ENCODE measurements around the gene LGALS7.
"Not testable (repeated sequence)": the region's sequence is repeated elsewhere in the genome, so short reads cannot be mapped to it uniquely, and the experiment has no call there.

LGALS7 gene

DNA sequence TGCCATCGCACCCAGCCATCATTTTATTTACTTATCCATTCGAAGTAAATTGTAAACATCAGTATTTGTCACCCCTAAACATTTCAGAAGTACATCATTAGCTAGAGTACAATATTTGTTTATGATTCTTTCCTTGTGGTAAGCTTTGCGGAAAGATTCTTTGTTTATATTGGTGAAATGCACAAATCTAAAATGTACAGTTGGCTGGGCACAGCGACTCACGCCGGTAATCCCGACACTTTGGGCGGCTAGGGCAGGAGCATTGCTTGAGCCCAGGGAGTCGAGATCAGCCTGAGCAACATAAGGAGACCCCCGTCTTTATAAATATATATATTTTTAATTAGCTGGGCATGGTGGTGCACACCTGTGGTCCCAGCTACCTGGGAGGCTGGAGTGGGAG is 25.8 kb upstream of the LGALS7 start:
- no peak for DNase-seq

DNA sequence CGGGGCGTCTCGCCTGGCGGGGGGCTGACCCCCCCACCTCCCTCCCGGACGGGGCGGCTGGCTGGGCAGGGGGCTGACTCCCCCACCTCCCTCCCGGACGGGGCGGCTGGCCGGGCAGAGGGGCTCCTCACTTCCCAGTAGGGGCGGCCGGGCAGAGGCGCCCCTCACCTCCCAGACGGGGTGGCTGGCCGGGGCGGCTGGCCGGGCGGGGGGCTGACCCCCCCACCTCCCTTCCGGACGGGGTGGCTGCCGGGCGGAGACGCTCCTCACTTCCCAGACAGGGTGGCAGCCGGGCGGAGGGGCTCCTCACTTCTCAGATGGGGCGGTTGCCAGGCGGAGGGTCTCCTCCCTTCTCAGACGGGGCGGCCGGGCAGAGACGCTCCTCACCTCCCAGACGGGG is 24.5 kb upstream of the LGALS7 start:
- not testable (repeated sequence) for DNase-seq

DNA sequence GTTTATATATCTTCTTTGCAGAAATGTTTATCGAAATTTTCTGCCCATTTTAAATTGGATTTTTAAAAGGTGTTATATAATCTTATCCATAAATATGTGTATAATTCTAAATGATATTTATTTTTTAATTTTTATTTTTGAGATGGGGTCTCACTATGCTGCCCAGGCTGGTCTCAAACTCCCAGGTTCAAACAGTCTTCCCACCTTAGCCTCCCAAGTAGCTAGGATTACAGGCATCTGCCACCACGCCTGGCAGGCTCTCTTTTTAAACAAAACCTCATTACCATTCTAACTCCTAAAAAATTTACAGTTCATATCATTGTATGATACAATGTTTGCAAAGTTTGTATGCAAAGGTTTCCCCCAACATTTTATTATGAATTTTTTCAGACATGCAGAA is 22.8 kb upstream of the LGALS7 start:
- DNase-seq, result no peak

DNA sequence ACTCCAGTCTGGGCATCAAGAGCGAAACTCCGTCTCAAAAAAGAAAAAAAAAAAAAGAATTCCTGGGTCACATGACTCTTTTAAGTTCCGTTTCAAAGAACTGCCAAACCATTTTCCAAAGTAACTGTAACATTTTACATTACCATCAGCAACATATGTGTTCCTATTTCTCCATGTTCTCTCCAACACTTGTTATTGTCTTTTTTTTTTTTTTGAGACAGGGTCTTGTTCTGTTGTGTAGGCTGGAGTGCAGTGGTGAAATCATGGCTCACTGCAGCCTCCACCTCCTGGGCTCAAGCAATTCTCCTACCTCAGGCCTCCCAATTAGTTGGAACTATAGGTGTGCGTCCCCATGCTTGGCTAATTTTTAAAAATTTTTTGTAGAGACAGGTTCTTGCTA is 22.2 kb upstream of the LGALS7 start:
- no peak for DNase-seq

DNA sequence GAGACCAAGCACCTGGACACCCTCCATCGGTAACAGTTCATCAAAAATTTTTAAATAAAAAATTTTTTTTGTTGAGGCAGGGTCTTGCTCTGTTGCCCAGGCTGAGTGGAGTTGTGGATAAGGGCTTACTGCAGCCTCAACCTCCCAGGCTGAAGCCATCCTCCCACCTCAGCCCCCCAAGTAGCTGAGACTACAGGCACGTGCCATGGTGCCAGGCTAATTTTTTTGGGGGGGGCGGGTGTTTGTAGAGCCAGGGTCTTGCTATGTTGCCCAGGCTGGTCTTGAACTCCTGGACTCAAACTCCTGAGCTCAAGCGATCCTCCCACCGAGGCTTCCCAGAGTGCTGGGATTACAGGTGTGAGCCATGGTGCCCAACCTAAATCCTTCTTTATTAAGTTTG is 20.4 kb upstream of the LGALS7 start:
- no peak for DNase-seq

DNA sequence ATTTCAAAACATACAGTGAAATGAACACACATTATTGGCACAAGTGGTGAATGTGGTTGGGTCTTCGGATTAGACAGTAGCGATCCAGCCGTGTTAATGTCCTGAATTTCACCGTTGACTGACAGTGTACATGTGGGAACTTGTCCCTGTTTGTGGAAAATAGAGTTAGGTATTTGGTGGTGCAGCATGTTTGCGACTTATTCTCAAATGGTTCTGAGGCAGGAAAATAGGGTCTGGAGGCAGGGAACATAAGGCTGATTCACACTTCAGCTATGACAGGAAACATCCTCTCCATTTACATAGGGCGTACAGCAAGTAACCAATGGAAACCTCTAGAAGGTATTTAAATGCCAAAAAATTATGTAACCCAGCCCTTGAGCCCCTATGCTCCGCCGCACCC is 19.9 kb upstream of the LGALS7 start:
- no peak for DNase-seq

DNA sequence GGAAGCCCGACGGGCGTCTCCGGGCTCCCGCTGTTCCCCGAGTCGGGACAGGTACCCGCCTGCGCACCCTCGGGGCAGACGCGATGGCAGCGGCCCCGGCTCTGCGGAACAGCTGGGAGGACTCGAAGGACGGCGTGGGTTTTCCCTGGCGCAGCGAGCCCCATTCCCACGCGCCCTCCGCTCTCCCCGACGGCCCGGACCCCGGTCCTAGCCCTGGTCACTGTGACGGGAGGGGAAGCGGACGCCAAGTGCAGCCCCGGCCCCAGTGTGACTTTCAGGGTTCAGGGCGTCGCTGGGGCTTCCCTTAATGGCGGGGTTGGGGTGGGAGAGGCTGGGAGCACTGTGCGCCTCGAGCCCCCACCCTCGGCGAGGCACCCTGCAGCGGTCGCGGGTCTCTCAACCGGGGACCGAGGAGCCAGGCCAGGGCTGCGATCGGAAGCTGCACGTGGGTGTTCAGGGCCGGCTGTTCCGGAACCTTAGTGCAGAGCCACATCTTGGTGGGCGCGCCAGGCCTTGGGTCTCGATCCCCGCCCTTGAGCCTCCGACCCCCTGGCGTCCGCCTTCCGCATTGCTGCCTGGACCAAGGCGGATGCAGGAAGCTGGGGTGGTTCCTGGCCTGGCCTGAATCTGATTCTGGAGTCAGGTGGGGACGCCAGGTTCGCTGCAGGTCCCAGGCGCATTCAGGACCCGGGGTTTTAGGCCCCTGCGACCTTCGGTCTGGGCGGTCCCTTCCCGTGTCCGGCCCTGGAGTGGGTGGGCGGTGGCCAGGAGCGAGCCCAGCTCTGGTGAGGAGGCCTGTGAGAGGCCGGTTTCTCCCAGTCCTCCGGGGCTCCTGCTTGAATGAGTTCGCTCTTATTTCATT is 19.2 kb upstream of the LGALS7 start:
- peak; percentile 4 to 27 for DNase-seq

DNA sequence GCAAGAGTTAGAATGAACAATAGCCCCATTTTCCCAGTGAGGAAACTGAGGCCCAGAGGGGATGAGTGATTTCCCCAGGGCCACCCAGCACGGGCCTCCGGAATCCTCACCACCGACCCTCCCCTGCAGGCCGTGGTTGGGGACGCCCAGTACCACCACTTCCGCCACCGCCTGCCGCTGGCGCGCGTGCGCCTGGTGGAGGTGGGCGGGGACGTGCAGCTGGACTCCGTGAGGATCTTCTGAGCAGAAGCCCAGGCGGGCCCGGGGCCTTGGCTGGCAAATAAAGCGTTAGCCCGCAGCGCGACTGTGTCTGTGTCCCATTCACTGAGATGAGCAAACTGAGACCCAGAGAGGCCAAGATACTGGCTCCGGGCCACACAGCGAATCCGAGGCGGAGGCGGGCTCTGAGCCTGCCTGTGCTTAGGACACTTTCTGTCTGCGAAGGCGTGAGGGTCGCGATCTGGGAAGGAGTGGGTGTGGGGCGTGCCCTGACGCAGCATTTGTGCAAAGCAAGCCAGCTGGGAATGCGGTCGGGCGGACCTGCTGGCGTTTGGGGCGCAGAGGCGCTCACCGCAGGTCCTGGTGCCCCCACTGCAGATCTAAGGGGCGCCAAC is 18.2 kb upstream of the LGALS7 start:
- DNase-seq, result not testable (repeated sequence)

DNA sequence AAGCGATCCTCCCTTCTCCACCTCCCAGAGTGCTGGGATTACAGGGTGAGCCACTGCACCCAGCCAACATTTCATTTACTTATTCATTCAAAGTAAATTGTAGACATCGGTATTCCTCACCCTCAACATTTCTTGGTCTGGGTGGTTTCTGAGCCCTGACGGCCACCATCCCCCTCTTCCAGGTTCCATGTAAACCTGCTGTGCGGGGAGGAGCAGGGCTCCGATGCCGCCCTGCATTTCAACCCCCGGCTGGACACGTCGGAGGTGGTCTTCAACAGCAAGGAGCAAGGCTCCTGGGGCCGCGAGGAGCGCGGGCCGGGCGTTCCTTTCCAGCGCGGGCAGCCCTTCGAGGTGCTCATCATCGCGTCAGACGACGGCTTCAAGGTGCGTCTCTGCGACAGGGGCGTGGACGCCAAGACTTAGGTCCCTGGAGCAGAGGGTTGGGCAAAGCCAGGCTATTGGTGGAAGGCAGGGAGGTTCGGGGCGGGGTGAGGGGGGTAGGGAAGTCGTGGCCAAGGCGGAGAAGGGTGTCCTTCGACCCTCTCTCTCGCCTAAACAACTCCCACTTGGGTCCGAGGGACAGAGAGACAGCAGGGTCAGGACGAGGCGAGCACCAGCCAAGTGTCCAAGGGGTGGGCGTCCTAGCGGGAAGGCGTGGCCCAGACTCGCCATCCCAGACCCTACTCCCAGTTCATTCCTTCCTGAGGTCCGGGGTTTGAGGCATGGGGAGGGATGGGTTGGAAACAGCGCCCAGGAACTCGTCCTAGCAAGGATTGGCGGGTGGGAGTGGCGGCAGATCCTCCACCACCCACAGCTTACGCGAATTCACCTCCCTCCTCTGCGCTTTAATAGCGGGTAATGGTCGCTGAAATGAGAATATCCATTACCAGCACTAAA is 17.4 kb upstream of the LGALS7 start:
- not testable (repeated sequence) for DNase-seq

DNA sequence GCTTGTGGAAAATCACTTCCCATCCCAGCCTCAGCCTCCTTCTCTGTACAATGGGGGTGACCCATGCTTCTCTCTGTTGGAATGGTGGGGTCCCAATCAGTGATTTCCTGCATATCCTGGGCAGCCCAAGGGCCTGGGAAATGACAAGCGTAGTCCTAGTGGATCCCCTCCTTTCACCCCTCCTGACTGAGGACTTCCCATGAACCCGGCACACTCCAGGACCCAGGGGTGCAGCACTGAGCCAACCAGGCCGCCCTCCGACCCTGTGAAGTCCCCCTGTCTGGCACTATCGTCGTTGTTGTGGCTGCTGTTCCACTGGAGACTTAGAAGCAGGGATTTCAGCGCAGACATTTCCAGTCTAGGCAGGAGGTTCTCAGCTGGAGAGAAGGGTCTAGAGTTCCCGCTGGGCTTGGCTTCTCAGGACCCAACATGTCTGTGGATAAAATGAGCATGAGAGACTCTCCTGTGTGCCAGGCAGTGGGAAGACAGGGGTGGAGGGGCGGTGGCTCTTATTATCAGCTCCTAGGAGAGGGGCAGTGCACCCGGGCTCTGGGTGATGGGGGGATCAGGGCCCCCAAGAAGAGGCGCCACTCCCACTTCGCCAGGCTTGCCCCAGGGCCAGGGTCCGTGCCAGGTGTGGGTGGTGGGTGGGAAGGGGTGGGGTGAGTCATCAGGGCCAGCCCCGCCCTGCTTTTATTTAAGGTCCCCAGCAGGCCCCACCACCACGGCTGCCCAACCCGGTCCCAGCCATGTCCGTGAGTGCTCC is 15.3 kb upstream of the LGALS7 start, which contains the start of gene LGALS7B:
LGALS7B (plus strand) TSS at position 723 of the 766 bp plus-strand sequence; CDS start at position 750, 27 bp downstream.
- no peak for DNase-seq

DNA sequence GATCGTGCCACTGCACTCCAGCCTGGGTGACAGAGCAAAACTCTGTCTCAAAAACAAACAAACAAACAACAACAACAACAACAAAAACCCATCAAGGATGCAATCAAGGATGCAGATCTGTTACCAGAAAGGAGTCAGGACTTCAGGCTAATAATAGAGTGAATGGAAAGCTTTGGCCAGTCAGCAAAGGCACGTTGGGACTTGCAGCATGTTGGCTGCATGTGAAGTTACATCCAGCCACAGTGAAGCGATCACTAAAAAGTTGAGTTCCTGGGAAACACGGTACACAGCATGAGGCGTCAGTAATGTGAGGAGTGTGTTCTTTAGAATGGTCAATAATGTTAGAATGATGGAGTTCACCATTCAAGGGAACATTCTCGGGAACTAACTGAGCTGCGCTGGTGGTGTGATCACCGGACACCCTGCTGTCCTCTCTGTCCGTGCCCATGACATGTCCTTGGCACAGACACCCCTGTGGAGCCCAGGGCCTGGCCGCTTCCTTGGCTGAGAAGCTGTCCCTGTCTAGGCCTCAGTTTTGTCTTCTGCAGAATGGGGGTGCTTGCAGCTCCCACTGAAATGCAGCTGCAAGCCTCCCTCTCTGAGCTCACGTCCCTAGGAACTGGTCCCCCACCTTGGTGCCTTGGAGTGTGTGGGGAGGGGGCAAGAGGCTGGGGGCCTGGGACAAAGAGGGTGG is 13.4 kb upstream of the LGALS7 start:
- DNase-seq, result no peak

DNA sequence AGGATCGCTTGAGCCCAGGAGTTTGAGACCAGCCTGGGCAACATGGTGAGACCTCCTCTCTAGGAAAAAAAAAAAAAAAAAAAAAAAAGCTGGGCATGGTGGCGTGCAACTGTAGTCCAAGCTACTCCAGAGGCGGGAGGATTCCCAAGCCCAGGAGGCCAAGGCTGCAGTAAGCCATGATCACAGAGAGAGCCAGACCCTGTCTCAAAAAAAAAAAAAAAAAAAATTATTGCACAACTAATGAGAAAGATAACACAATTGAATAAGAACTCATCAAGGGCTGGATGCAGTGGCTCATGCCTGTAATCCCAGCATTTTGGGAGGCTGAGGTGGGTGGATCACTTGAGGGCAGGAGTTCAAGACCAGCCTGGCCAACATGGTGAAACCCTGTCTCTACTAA is 12.7 kb upstream of the LGALS7 start:
- DNase-seq, result not testable (repeated sequence)

DNA sequence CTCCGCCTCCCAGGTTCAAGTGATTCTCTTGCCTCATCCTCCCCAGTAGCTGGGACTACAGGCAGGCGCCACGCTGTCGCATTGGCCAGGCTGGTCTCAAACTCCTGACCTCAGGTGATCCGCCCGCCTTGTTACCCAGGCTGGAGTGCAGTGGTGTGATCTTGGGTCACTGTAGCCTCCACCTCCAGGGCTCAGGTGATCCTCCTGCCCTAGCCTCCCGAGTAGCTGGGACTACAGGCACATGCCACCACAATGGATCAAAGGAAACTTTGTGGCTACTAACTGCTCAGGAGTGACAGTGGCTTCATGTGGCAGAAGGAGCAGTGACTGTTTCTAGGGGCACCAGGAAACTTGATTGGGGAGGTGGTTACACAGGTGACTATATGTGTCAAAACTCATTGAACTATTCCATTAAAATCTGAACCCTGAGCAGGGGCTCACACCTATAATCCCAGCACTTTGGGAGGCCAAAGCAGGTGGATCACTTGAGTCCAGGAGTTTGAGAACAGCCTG is 11.9 kb upstream of the LGALS7 start:
- no peak for DNase-seq

DNA sequence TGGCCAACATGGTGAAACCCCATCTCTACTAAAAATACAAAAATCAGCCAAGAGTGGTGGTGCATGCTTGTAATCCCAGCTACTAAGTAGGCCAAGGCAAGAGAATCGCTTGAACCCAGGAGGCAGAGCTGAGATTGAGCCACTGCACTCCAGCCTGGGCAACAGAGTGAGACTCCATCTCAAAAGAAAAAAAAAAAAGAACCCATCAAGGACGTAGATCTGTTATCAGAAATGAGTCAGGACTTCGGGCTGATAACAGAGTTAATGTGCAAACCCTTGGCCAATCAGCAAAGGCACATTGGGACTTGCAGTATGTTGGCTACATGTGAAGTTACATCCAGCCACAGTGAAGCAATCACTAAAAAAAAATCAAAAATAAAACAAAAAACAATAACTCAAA is 10.9 kb upstream of the LGALS7 start:
- DNase-seq, result no peak

DNA sequence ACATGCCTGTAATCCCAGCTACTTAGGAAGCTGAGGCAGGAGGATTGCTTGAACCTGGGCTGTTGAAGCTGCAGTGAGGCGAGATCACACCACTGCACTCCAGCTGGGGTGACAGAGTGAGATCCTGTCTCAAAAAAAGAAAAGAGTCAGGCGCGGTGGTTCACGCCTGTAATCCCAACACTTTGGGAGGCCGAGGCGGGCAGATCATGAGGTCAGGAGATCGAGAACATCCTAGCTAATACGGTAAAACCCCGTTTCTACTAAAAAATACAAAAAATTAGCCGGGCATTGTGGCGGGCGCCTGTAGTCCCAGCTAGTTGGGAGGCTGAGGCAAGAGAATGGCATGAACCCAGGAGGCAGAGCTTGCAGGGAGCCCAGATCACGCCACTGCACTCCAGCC is 8.9 kb upstream of the LGALS7 start:
- not testable (repeated sequence) for DNase-seq

DNA sequence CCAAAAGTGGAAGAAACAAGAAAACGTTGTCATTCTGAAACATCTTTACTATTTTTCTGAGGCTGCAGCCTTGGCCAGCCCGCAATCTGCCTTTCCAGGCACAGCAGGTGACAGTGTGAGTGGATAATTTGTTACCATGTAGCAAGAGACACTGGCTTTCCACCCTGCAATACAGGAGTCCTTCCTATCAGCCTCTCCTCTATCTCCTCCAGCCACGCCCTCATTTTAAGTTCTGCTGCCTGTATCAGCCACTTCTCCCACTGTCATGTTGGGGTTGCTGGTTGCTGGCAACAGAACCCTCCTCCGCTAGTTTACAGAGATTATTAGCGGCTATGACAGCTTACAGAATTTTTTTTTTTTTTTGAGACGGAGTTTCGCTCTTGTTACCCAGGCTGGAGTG is 7.7 kb upstream of the LGALS7 start:
- no peak for DNase-seq

DNA sequence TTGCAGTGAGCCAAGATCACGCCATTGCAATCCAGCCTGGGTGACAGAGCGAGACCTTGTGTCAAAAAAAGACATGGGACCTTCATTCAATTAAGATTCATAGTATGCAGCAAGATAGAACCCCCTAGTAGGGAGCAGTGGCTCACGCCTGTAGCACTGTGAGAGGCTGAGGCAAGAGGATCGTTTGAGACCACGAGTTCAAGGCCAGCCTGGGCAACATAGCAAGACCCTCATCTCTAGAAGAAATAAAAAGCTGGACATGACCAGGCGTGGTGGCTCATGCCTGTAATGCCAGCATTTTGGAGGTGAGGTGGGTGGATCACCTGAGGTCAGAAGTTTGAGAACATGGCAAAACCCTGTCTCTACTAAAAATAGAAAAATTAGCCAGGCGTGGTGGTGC is 7.1 kb upstream of the LGALS7 start:
- DNase-seq, result no peak

DNA sequence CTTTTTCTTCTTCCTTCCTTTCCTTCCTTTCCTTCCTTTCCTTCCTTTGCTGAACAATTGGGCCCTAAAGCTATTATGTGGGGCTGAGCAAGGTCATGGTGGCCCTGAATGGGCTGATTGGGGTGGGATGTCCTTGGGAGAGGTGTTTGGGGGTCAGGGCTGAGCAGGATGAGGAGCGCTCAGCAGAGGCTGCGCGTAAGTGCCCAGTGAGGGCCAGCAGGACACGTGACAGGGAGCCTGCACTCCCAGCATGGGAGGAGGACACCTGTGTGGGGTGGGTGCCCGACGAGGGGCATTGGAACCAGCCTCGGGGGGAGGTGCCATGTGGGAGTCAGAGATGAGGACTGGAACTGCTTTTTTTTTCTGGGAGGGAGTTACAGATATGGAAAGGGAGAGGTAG is 5.4 kb upstream of the LGALS7 start:
- no peak for DNase-seq

DNA sequence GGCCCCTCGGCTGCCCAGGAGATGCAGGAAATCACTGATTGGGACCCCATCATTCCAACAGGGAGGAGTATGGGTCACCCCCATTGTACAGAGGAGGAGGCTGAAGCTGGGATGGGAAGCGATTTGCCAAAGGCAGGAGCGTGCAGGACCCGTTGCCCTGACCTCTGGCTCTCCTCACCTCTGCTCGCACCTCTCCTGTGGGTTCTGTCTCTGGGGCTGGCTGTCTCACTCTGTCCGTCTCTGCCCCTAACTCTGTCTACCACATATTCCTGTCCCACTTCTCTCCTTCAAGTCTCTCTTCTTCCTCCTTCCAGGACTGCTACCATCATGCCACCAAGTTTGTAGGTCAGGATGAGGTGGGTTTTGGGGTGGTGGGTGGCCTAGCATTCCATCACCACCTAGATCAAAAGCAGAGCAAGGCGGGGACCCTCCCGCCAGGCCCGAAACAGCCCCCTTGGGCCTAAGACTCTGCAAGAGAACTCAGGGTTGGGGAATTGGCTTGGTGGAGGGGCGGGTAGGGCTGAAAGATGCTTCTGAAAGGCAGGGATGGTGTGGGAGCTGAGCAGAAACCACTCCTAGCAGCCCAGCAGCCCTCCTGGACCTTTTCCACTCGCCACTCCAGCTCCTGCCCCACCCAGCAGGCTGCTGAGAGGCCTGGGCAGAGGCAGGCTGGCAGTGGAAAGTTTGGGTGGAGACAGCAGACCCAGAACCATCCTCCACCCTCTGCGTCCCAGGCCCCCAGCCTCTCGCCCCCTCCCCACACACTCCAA is 1.0 kb upstream of the LGALS7 start:
- DNase-seq, result no peak

DNA sequence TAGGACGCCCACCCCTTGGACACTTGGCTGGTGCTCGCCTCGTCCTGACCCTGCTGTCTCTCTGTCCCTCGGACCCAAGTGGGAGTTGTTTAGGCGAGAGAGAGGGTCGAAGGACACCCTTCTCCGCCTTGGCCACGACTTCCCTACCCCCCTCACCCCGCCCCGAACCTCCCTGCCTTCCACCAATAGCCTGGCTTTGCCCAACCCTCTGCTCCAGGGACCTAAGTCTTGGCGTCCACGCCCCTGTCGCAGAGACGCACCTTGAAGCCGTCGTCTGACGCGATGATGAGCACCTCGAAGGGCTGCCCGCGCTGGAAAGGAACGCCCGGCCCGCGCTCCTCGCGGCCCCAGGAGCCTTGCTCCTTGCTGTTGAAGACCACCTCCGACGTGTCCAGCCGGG is 1.7 kb downstream of the LGALS7 start:
- not testable (repeated sequence) for DNase-seq

DNA sequence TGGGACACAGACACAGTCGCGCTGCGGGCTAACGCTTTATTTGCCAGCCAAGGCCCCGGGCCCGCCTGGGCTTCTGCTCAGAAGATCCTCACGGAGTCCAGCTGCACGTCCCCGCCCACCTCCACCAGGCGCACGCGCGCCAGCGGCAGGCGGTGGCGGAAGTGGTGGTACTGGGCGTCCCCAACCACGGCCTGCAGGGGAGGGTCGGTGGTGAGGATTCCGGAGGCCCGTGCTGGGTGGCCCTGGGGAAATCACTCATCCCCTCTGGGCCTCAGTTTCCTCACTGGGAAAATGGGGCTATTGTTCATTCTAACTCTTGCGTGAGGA is 2.4 kb downstream of the LGALS7 start:
- DNase-seq, result not testable (repeated sequence)
